ENCODE results near the gene TBC1D9B. TPM values are rescaled to one million over a fixed set of nuclear protein-coding genes. Genes with fewer than 3 reads are reported as not detected.

The TBC1D9B gene
- total and polyA plus RNA-seq, 2 of the 13 experiments (the other 11 are each of a cell fraction or from before 2014, with no cell fraction given) = 35.0 to 50.0 TPM

DNA sequence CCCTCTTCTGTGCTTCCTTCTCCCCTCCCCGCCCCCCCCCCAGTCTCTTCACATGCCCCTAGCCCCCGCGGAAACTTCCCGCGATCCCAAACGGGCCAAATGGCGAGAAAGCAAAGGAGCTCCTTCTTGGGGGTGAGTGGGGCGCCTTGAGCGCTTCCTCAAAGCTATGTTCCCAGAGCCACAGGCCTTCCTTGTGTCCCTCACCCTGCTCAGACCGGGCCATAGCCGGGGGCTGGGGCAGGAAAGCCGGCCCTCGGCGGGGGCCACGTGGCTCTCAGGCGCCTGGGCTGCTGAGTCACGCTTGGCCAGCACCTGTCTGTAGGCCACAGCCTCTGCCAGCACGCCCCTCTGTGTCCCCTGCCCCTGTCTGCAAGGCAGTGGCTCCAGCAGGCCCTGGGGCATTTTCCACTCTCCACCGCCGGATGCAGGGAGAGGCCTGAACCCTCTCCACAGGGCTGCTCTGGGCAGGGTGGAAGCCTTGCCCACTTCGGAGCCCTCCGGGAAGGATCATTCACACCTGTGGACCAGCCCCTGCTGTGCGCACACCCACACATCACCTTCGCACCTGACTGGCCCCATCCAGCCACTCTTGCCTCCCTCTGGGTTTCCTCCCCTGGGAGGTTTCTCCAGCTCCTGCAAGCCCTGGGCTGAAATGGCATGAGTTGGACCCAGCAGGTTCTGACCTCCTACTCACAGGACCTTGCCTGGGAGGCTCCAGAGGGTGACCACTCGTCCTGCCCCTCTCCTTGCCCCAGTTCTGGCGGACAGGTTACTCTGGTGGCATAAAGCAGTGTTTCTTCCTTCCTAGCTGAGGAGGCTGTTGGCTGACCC is 88.2 kb downstream of the TBC1D9B start (continued):
- TF ChIP-seq, protein P1, sequence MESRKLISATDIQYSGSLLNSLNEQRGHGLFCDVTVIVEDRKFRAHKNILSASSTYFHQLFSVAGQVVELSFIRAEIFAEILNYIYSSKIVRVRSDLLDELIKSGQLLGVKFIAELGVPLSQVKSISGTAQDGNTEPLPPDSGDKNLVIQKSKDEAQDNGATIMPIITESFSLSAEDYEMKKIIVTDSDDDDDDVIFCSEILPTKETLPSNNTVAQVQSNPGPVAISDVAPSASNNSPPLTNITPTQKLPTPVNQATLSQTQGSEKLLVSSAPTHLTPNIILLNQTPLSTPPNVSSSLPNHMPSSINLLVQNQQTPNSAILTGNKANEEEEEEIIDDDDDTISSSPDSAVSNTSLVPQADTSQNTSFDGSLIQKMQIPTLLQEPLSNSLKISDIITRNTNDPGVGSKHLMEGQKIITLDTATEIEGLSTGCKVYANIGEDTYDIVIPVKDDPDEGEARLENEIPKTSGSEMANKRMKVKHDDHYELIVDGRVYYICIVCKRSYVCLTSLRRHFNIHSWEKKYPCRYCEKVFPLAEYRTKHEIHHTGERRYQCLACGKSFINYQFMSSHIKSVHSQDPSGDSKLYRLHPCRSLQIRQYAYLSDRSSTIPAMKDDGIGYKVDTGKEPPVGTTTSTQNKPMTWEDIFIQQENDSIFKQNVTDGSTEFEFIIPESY (CRISPR knock-in tag; IDR thresholded peaks at IDR 0.05) = peak; percentile 48; the same call in 1 of the 2 replicates
- TF ChIP-seq, protein P2, sequence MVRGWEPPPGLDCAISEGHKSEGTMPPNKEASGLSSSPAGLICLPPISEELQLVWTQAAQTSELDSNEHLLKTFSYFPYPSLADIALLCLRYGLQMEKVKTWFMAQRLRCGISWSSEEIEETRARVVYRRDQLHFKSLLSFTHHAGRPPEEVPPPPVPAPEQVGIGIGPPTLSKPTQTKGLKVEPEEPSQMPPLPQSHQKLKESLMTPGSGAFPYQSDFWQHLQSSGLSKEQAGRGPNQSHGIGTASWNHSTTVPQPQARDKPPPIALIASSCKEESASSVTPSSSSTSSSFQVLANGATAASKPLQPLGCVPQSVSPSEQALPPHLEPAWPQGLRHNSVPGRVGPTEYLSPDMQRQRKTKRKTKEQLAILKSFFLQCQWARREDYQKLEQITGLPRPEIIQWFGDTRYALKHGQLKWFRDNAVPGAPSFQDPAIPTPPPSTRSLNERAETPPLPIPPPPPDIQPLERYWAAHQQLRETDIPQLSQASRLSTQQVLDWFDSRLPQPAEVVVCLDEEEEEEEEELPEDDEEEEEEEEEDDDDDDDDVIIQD (CRISPR knock-in tag; IDR thresholded peaks at IDR 0.05; ENCODE audit: low read depth) = no peak
- TF ChIP-seq NPAS2 (CRISPR knock-in tag; IDR thresholded peaks at IDR 0.05; ENCODE audit: borderline replicate concordance) (peak; percentile 40; the same call in 1 of the 2 replicates), KLF12 (CRISPR knock-in tag; IDR thresholded peaks at IDR 0.05; ENCODE audit: borderline replicate concordance) (0 out of 2 replicates have a peak, but pooled peaks have one; percentile 15), ZBTB7A (CRISPR knock-in tag; IDR thresholded peaks at IDR 0.05) (0 out of 2 replicates have a peak, but pooled peaks have one; percentile 66), MAFG (CRISPR knock-in tag; IDR thresholded peaks at IDR 0.05) (peak; percentile 99), REXO4 (CRISPR knock-in tag; IDR thresholded peaks at IDR 0.05; ENCODE audit: borderline replicate concordance) (peak; percentile 72; the same call in 1 of the 2 replicates), ZNF605 (CRISPR knock-in tag; IDR thresholded peaks at IDR 0.05) (peak; percentile 50; the same call in 1 of the 2 replicates), RAD21 (CRISPR knock-in tag; IDR thresholded peaks at IDR 0.05) (peak; percentile 49), MED1 (CRISPR knock-in tag; IDR thresholded peaks at IDR 0.05) (no peak), ZMYM4 (CRISPR knock-in tag; IDR thresholded peaks at IDR 0.05) (0 out of 2 replicates have a peak, but pooled peaks have one; percentile 30), ZFX (CRISPR knock-in tag; IDR thresholded peaks at IDR 0.05; ENCODE audit: low read depth) (peak; percentile 95), ZNF20 (CRISPR knock-in tag; IDR thresholded peaks at IDR 0.05) (peak; percentile 81), ZFP41 (CRISPR knock-in tag; IDR thresholded peaks at IDR 0.05; ENCODE audit: borderline replicate concordance) (no peak), SALL1 (CRISPR knock-in tag; IDR thresholded peaks at IDR 0.05) (peak; percentile 20; the same call in 1 of the 2 replicates), ZNF616 (CRISPR knock-in tag; IDR thresholded peaks at IDR 0.05; ENCODE audit: low read depth) (peak; percentile 34; the same call in 1 of the 2 replicates), DNMT3B (CRISPR knock-in tag; conservative IDR thresholded peaks at IDR 0.05) (no peak; the same call in none of the 2 replicates), ARNT2 (CRISPR knock-in tag; IDR thresholded peaks at IDR 0.05; ENCODE audit: low read depth) (0 out of 2 replicates have a peak, but pooled peaks have one; percentile 22), ZNF891 (CRISPR knock-in tag; IDR thresholded peaks at IDR 0.05) (0 out of 2 replicates have a peak, but pooled peaks have one; percentile 19), MXI1 (IDR thresholded peaks at IDR 0.05; ENCODE audit: borderline replicate concordance, low read depth, low read length) (peak; percentile 92; the same call in 2 of the 3 replicates)
- TF ChIP-seq, protein P3, sequence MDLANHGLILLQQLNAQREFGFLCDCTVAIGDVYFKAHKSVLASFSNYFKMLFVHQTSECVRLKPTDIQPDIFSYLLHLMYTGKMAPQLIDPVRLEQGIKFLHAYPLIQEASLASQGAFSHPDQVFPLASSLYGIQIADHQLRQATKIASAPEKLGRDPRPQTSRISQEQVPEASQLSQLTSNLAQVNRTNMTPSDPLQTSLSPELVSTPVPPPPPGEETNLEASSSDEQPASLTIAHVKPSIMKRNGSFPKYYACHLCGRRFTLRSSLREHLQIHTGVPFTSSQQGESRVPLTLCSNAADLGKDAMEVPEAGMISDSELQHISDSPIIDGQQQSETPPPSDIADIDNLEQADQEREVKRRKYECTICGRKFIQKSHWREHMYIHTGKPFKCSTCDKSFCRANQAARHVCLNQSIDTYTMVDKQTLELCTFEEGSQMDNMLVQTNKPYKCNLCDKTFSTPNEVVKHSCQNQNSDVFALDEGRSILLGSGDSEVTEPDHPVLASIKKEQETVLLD (CRISPR knock-in tag; IDR thresholded peaks at IDR 0.05; ENCODE audit: low read depth) = peak; percentile 21
- TF ChIP-seq, protein P4, sequence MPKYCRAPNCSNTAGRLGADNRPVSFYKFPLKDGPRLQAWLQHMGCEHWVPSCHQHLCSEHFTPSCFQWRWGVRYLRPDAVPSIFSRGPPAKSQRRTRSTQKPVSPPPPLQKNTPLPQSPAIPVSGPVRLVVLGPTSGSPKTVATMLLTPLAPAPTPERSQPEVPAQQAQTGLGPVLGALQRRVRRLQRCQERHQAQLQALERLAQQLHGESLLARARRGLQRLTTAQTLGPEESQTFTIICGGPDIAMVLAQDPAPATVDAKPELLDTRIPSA (CRISPR knock-in tag; IDR thresholded peaks at IDR 0.05; ENCODE audit: borderline replicate concordance) = 0 out of 2 replicates have a peak, but pooled peaks have one; percentile 15
- TF ChIP-seq, protein P5, sequence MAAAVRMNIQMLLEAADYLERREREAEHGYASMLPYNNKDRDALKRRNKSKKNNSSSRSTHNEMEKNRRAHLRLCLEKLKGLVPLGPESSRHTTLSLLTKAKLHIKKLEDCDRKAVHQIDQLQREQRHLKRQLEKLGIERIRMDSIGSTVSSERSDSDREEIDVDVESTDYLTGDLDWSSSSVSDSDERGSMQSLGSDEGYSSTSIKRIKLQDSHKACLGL (CRISPR knock-in tag; IDR thresholded peaks at IDR 0.05) = peak; percentile 99; the same call in 1 of the 2 replicates

All from HepG2 (cell line).